GM12873 (cell line): ENCODE measurements around the gene MTX1.
A peak's percentile ranks its signal among the peaks of the same experiment; 100 is the strongest.

Experiments
- CTCF ChIP-seq: IDR thresholded peaks from 2 replicates; pipeline ENCODE4 v1.5.1; 2012; ENCODE audit warnings: low read depth, mild to moderate bottlenecking, moderate library complexity, low read length, control low read depth; ENCODE audit not compliant: insufficient read depth; ENCODE audit errors: missing control alignments

The MTX1 gene

GRCh38 chr1:155192346-155193274 is 15.9 kb upstream of the MTX1 start:
- no peak for TF ChIP-seq CTCF

- TF ChIP-seq CTCF = peak; percentile 97
These were observed 15.1 kb upstream of the MTX1 start for GRCh38 chr1:155193275-155193990.

- no peak for TF ChIP-seq CTCF
These were observed 13.0 kb upstream of the MTX1 start for GRCh38 chr1:155195201-155196102.

GRCh38 chr1:155196103-155196892 is 12.2 kb upstream of the MTX1 start:
- no peak for TF ChIP-seq CTCF

GRCh38 chr1:155196893-155197638 is 11.4 kb upstream of the MTX1 start:
- no peak for TF ChIP-seq CTCF

- TF ChIP-seq CTCF = no peak
These were observed 10.5 kb upstream of the MTX1 start for GRCh38 chr1:155197901-155198546.
